Activated CD8-positive, alpha-beta T cell treated with anti-CD3 and anti-CD28 coated beads for 36 hours (primary cell): ENCODE results near the gene INTS3. TPM values are rescaled to one million over a fixed set of nuclear protein-coding genes. Genes with fewer than 3 reads are reported as not detected.
A peak's percentile ranks its signal among the peaks of the same experiment; 100 is the strongest.
"Not testable (repeated sequence)": the region's sequence is repeated elsewhere in the genome, so short reads cannot be mapped to it uniquely, and the experiment has no call there.

Experiments used
- ATAC-seq: fragments of 200-7000 bp; cut with Tn5 transposase; one replicate; pipeline ENCODE4 v1.10.0; 2021; ENCODE audit warnings: mild to moderate bottlenecking, moderate library complexity
- CTCF ChIA-PET: fragments of 350-600 bp; sonication (Branson Sonifier 250); formaldehyde crosslinking; loops from one replicate; lab custom pipeline; 2021; ENCODE audit warnings: antibody characterized with exemption; lab: Charles Lee
- POLR2A ChIA-PET: fragments of 350-600 bp; sonication (Branson Sonifier 250); formaldehyde crosslinking; loops from one replicate; lab custom pipeline; 2021; ENCODE audit warnings: antibody characterized with exemption; lab: Charles Lee
- DNase-seq: peaks from one replicate; pipeline ENCODE4 v3.0.0-alpha.2; 2020
- H3K27ac Mint-ChIP-seq: one replicate; pipeline ENCODE4 v1.8.0; 2021; ENCODE audit warnings: mild to moderate bottlenecking, mixed read lengths
- H3K27me3 Mint-ChIP-seq: one replicate; pipeline ENCODE4 v1.8.0; 2021; ENCODE audit warnings: mixed read lengths
- H3K36me3 Mint-ChIP-seq: one replicate; pipeline ENCODE4 v1.8.0; 2021; ENCODE audit warnings: low read depth, mixed read lengths
- H3K4me1 Mint-ChIP-seq: one replicate; pipeline ENCODE4 v1.8.0; 2021; ENCODE audit warnings: low read depth, mixed read lengths
- H3K4me3 Mint-ChIP-seq: one replicate; pipeline ENCODE4 v1.8.0; 2021; ENCODE audit warnings: mild to moderate bottlenecking, moderate library complexity, mixed read lengths
- H3K9me3 Mint-ChIP-seq: one replicate; pipeline ENCODE4 v1.8.0; 2021; ENCODE audit warnings: mixed read lengths
- intact Hi-C: fragments of 100-400 bp; cut with micrococcal nuclease; formaldehyde crosslinking; loops from one replicate; pipeline ENCODE4 v1.10.0; 2022
- total RNA-seq, 2 experiments: library from RNA; stranded (reverse); gene quantifications; one replicate each; pipeline ENCODE4 v1.2.3, GENCODE V29; 2021
- TF ChIP-seq, protein P1 (sequence below): fragments of 200-600 bp; IDR thresholded peaks from one replicate; pipeline ENCODE4 v1.8.0; 2022; ENCODE audit warnings: antibody characterized with exemption, mild to moderate bottlenecking

INTS3 gene
- total RNA-seq, 2 experiments from 2014 or later: 45.0 to 45.5 TPM

DNA sequence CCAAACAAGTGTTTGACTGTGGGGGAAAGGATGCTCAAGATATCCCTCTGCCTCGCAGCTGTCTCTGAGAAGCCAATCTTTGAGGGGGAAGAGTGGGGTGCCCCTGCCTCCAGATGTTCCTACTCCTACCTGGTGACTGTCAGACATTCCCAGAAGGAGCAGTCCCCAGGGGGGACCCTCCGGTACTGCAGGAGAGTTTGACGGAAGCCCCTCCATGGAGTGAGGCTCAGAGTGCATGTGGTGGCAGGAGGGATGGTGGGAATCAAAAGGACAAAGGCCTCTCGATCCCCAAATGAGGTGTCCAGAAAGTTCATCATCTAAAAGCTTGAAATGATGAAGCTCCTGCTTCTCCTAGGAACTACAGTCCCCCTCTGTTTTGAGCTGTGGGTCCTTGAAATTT, 52.7 kb downstream of the INTS3 start:
- intact Hi-C loops: no loop called here
- CTCF ChIA-PET: interaction anchor here (1.2 to 1.3 kb wide), 2 partner anchors 103 to 207 kb away, joined by 4 to 5 read pairs; no protein-coding TSS in a partner anchor

DNA sequence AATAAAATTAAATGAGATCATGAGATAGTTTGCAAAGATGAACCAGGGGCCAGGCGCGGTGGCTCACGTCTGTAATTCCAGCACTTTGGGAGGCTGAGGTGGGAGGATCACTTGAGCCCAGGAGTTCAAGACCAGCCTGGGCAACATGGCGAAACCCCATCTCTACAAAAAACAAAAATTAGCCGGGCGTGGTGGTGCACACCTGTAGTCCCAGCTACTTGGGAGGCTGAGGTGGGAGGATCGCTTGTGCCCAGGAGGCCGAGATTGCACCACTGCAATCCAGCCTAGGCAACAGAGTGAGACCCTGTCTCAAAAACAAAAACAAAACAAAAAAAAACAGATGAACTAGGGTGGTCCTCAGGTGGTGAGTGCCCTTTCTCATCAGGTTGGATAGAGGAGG, 54.8 kb downstream of the INTS3 start:
- ATAC-seq, H3K9me3 Mint-ChIP-seq, H3K4me1 Mint-ChIP-seq, H3K27me3 Mint-ChIP-seq, intact Hi-C loops, DNase-seq, H3K36me3 Mint-ChIP-seq, POLR2A ChIA-PET: not testable (repeated sequence)
- peak overlapping the region; percentile 93 for H3K27ac Mint-ChIP-seq
- CTCF ChIA-PET: interaction anchor here (1.0 to 1.1 kb wide), 2 partner anchors 28 to 204 kb away, joined by 3 read pairs; partner anchors contain the start of gene RAB13
- peak overlapping the region; percentile 76 for H3K4me3 Mint-ChIP-seq

More for the DNA sequence above, 52.7 kb downstream of the INTS3 start:
- no peaks in the 10 kb centered on the region for H3K9me3 Mint-ChIP-seq
- peaks cover 19% of the 10 kb centered on the region for H3K4me1 Mint-ChIP-seq
- H3K36me3 Mint-ChIP-seq: no peaks in the 10 kb centered on the region
- DNase-seq: no peak
- POLR2A ChIA-PET: no interaction called here
- no peak overlapping the region for H3K27ac Mint-ChIP-seq
- TF ChIP-seq, protein P1, sequence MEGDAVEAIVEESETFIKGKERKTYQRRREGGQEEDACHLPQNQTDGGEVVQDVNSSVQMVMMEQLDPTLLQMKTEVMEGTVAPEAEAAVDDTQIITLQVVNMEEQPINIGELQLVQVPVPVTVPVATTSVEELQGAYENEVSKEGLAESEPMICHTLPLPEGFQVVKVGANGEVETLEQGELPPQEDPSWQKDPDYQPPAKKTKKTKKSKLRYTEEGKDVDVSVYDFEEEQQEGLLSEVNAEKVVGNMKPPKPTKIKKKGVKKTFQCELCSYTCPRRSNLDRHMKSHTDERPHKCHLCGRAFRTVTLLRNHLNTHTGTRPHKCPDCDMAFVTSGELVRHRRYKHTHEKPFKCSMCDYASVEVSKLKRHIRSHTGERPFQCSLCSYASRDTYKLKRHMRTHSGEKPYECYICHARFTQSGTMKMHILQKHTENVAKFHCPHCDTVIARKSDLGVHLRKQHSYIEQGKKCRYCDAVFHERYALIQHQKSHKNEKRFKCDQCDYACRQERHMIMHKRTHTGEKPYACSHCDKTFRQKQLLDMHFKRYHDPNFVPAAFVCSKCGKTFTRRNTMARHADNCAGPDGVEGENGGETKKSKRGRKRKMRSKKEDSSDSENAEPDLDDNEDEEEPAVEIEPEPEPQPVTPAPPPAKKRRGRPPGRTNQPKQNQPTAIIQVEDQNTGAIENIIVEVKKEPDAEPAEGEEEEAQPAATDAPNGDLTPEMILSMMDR: no peak
- H3K27me3 Mint-ChIP-seq: no peaks in the 10 kb centered on the region
- ATAC-seq: no peak
- no peak overlapping the region for H3K4me3 Mint-ChIP-seq

DNA sequence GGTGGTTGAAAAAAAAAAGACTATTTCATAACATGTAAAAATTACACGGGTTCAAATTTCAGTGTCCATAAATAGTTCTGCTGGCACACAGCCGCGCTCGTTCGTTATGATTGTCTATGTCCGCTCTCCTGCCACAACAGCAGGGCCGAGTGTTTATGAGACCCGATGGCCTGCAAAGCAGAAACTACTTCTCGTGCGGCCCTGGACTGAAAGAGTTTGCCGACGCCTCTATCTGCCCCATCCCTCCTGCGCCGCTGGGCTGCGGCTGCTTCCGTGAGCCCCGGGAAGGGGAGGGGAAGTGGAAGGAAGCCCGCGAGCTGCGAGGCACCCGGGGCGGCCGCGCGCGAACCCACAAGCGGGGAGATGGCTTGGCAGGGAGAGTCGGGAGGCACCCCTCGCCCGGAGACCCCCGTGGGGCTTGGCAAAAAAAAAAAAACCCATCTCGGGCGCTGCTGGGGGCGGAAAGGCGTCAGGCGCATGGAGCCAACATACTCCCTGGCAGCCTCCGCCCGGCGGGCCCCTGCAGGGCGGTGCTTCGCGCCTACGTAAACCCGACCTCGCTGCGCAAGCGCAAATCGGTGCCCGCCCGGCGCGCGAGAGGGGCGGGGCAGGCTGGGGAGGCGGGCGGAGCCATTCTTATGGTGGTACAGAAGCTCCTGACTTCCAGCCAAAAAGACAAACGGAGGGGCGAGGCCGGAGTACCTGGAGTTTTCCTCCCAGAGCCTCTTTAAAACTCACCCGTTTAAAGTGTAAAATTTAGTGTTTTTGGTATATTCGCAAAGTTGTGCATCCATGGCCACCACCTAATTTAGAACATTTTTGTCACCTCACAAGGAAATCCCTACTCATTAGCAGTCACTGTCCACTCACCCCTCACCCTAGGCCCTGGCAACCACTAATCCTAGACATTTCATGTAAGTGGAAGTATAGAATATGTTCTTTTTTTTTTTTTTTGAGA, 55.7 kb downstream of the INTS3 start:
- Mint-ChIP-seq H3K4me1 (peaks cover 8% of the 10 kb centered on the region), H3K36me3 (no peaks in the 10 kb centered on the region), H3K27ac (peak overlapping the region; percentile 93), H3K27me3 (no peaks in the 10 kb centered on the region), H3K4me3 (peak overlapping the region; percentile 76), H3K9me3 (no peaks in the 10 kb centered on the region)
- intact Hi-C loops: no loop called here
- DNase-seq (peak; percentile 93), ATAC-seq (peak; percentile 98)
- TF ChIP-seq, protein P1: no peak
- CTCF ChIA-PET: interaction anchor here (0.7 to 1.0 kb wide), 2 partner anchors 14 to 22 kb away, joined by 3 to 4 read pairs; no protein-coding TSS in a partner anchor
- POLR2A ChIA-PET: interaction anchor here (0.6 to 1.6 kb wide), 3 partner anchors 9 to 173 kb away, joined by 3 read pairs; no protein-coding TSS in a partner anchor

DNA sequence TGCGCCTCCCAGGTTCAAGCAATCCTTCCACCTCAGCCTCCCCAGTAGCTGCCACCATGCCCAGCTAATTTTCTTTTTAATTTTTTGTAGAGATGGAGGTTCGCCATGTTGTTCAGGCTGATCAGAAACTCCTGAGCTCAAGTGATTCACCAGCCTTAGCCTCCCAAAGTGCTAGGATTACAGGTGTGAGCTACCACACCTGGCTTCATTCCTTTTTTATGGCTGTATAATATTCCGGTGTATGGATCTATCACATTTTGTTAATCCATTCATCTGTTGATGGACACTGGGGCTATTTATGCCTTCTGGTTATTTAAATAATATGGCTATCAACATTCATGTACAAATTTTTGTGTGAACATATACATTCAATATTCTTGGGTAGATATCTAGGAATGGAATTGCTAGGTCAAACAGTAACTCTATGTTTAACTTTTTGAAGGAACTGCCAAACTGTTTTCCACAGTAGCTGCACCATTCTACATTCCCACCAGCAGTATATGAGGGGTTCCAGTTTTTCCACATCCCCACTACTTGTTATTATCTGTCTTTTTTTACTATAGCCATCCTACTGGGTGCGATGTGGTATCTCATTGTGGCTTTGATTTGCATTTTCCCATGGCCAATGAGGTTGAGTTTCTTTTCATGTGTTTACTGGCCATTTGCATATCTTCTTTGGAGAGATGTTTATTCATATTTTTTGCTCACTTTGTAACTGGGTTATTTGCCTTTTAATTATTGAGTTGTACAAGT, 58.4 kb downstream of the INTS3 start:
- H3K4me3 Mint-ChIP-seq: no peak overlapping the region
- intact Hi-C loops: no loop called here
- H3K9me3 Mint-ChIP-seq: no peaks in the 10 kb centered on the region
- ChIA-PET POLR2A (interaction anchor here (1.0 kb wide), 1 partner anchor 205 kb away, joined by 3 read pairs; no protein-coding TSS in a partner anchor), CTCF (interaction anchor here (1.6 kb wide), 1 partner anchor 11 kb away, joined by 5 read pairs; the partner anchor contains the start of gene SLC27A3)
- peaks cover 2% of the 10 kb centered on the region for H3K27me3 Mint-ChIP-seq
- peaks cover 30% of the 10 kb centered on the region for H3K4me1 Mint-ChIP-seq
- no peak overlapping the region for H3K27ac Mint-ChIP-seq
- no peaks in the 10 kb centered on the region for H3K36me3 Mint-ChIP-seq
- ATAC-seq (no peak), DNase-seq (no peak)
- TF ChIP-seq, protein P1: no peak

DNA sequence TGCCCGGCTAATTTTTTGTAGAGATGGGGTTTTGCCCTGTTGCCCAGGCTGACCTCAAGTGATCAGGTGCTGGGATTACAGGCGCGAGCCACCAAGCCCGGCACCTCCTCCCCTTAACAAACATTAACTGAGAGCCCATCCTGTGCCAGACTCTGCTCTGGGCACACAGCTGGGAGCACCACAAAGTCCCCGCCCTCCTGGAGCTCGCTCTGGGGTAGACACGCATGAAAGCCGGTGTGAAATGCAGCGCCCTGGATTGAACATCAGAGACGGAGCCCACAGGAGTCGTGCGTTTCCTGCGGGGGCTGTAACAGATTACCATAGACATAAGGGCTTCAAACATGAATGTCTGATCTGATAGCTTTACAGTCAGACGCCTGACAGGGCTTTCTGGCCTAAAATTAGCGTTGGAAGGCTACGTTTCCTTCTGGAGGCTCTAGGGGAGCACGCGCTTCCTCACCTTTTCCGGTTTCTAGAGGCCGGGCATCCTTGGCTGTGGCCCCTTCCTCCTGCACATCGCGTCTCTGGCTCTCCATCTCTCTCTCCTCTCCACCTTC, 61.7 kb downstream of the INTS3 start:
- H3K4me1 Mint-ChIP-seq: peaks cover 30% of the 10 kb centered on the region
- CTCF ChIA-PET: interaction anchor here (1.0 to 1.7 kb wide), 5 partner anchors 9 to 197 kb away, joined by 3 to 5 read pairs (median 4); partner anchors contain the start of genes DENND4B, RAB13 and SLC27A3

More for the DNA sequence above, 61.7 kb downstream of the INTS3 start:
- Mint-ChIP-seq H3K36me3 (no peaks in the 10 kb centered on the region), H3K9me3 (no peaks in the 10 kb centered on the region), H3K4me3 (peak overlapping the region; percentile 43), H3K27me3 (peaks cover 2% of the 10 kb centered on the region), H3K27ac (peak overlapping the region; percentile 80)
- DNase-seq (peak; percentile 56), ATAC-seq (peak; percentile 24)
- intact Hi-C loops: no loop called here
- POLR2A ChIA-PET: interaction anchor here (0.6 to 2.1 kb wide), 4 partner anchors 51 to 201 kb away, joined by 3 to 9 read pairs (median 4); partner anchors contain the start of genes CREB3L4, RAB13 and RPS27
- TF ChIP-seq, protein P1: no peak
